Transverse colon (tissue), 4 donors: Measurements from ENCODE around the gene SMAD5. TPM values are rescaled to one million over a fixed set of nuclear protein-coding genes. Genes with fewer than 3 reads are reported as not detected.

Experiments
- DNase-seq: peaks from one replicate; pipeline ENCODE4 v3.0.0-alpha.2; 2019
- H3K27ac ChIP-seq, 4 donors: fragments of 200-600 bp; sonication (generic); 2 replicates each; pipeline ENCODE4 v1.5.1; 2016 to 2018; ENCODE audit warnings: inconsistent platforms in 4 of 4
- H3K27me3 ChIP-seq: fragments of 200-600 bp; sonication (generic); 2 replicates; pipeline ENCODE4 v1.5.1; 2017; ENCODE audit warnings: inconsistent platforms
- H3K36me3 ChIP-seq, 4 donors: fragments of 200-600 bp; sonication (generic); 2 replicates each; pipeline ENCODE4 v1.5.1; 2017 to 2019; ENCODE audit warnings: inconsistent platforms in 4 of 4
- H3K4me1 ChIP-seq, 4 donors: fragments of 200-600 bp; sonication (generic); 2 replicates each; pipeline ENCODE4 v1.5.1; 2017 to 2020; ENCODE audit warnings: inconsistent platforms in 4 of 4
- H3K4me3 ChIP-seq, 4 donors: fragments of 200-600 bp; sonication (generic); 1 replicate in 1 of 4; 2 replicates in 3 of 4; pipeline versions ENCODE4 v1.5.1 to v1.6.1; 2017 to 2019; ENCODE audit warnings: inconsistent platforms in 4 of 4
- H3K9me3 ChIP-seq, 2 donors: fragments of 200-600 bp; sonication (generic); 2 replicates each; pipeline ENCODE4 v1.5.1; 2017 to 2019; ENCODE audit warnings: inconsistent platforms in 2 of 2
- EP300 ChIP-seq: sonication (generic); formaldehyde crosslinking; IDR thresholded peaks from one replicate; pipeline ENCODE4 v1.6.1; 2017; ENCODE audit warnings: antibody characterized with exemption, low read depth
- POLR2A ChIP-seq: fragments of 450-650 bp; IDR thresholded peaks from one replicate; pipeline ENCODE4 v1.6.1; 2016; ENCODE audit warnings: antibody characterized with exemption, mild to moderate bottlenecking, moderate library complexity
- POLR2AphosphoS5 ChIP-seq, 3 donors: sonication (generic); formaldehyde crosslinking; IDR thresholded peaks; one replicate each; pipeline ENCODE4 v1.6.1; 2016; ENCODE audit warnings: antibody characterized with exemption in 3 of 3
- WGBS, 2 donors: methylation state at CpG; one replicate each; pipeline ENCODE4 v1.1.5; 2018; ENCODE audit warnings: low coverage in 1 of 2; 5-methylcytosine and 5-hydroxymethylcytosine counted together
- in situ Hi-C, 4 donors: fragments of 200-750 bp; cut with MboI; loops; one replicate each; pipeline versions ENCODE4 v1.15.0 to v1.15.1; 2017; ENCODE audit warnings: low sequenced_read_pairs in 3 of 4, low pct_ligation_motif_present in 1 of 4, low pct_unique_long_range_greater_than_20kb in 1 of 4
- intact Hi-C: fragments of 100-400 bp; cut with DNase I; formaldehyde crosslinking; loops from one replicate; pipeline ENCODE4 v1.15.1; 2023; ENCODE audit warnings: low total_unique reads
- small RNA-seq, 4 donors: library from RNA; depleted of rRNA; stranded (forward); fragments of <200 nt; gene quantifications; one replicate each; pipeline ENCODE3, GENCODE V24; 2016
- total RNA-seq, 4 donors: library from RNA; depleted of rRNA; stranded (reverse); fragments of >200 nt; gene quantifications; one replicate each; pipeline ENCODE4 v1.1.0, GENCODE V29; 2016
- TF ChIP-seq, protein P1 (sequence below), 5 experiments: fragments of 200-600 bp in 3 of 5; fragments of 450-650 bp in 2 of 5; sonication (generic) in 3 of 5; IDR thresholded peaks; 1 replicate in 2 of 5; 2 replicates in 3 of 5; pipeline ENCODE4 v1.5.1; 2016 to 2017; ENCODE audit warnings: antibody characterized with exemption in 5 of 5, inconsistent platforms in 3 of 5, mild to moderate bottlenecking in 2 of 5, moderate library complexity in 1 of 5

SMAD5 gene
- total RNA-seq, 4 donors from 2014 or later = 14.2 to 272 (median 32.7) TPM

DNA sequence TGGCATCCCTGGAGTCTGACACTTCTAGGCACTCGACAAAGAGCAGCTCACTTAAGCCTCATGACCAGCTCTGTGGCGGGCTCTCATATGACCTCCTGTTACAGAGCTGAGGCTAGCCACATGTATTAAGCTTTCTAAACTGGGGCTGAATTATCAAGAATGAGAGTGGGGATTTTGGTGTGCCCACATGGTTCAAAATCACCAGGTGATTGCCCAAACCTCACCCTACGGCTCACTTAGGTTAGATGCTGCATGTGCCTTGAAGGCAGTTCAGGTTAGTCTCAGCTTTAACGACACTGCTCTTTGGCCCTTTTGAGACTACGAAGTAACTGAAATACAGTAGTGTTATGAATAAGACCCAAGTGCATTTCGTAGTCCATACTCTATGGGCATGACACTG is 99.7 kb downstream of the SMAD5 start:
- Histone ChIP-seq H3K4me3 (no peak overlapping the region), H3K36me3 (no peaks in the 10 kb centered on the region), H3K27me3 (no peaks in the 10 kb centered on the region), H3K4me1 (no peaks in the 10 kb centered on the region), H3K9me3 (no peaks in the 10 kb centered on the region), H3K27ac (no peak overlapping the region)
- WGBS, 2 donors = 67 to 81% methylated on average over 1 to 6 of the region's 6 CpGs
- TF ChIP-seq, protein P1, sequence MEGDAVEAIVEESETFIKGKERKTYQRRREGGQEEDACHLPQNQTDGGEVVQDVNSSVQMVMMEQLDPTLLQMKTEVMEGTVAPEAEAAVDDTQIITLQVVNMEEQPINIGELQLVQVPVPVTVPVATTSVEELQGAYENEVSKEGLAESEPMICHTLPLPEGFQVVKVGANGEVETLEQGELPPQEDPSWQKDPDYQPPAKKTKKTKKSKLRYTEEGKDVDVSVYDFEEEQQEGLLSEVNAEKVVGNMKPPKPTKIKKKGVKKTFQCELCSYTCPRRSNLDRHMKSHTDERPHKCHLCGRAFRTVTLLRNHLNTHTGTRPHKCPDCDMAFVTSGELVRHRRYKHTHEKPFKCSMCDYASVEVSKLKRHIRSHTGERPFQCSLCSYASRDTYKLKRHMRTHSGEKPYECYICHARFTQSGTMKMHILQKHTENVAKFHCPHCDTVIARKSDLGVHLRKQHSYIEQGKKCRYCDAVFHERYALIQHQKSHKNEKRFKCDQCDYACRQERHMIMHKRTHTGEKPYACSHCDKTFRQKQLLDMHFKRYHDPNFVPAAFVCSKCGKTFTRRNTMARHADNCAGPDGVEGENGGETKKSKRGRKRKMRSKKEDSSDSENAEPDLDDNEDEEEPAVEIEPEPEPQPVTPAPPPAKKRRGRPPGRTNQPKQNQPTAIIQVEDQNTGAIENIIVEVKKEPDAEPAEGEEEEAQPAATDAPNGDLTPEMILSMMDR (IDR thresholded peaks at IDR 0.05) = no peak
- TF ChIP-seq EP300 (no peak), POLR2AphosphoS5 (IDR thresholded peaks at IDR 0.05) (no peak), POLR2A (no peak)
- in situ Hi-C loops (no loop called here), intact Hi-C loops (no loop called here)
- DNase-seq = no peak

Small RNA genes within 50 kb of the gene (small RNA-seq; reads per million reads assigned to genes)
- 0 reads per million in 4 donors for gene RF02173
- 0 reads per million in 4 donors for gene RF02175
- 0 reads per million in 4 donors for gene RF02176

Other genes starting within 250 kb of the SMAD5 start
- not detected for gene IL9, start 237.0 kb upstream of the SMAD5 start, total RNA-seq
- not detected for gene LECT2, start 177.9 kb upstream of the SMAD5 start, total RNA-seq
- 10 to 100 TPM; 22.4 to 79.6 (median 29.8) TPM for gene TGFBI, start 103.9 kb upstream of the SMAD5 start, total RNA-seq
- 10 to 100 TPM in 3 of 4 donors, 1 to 10 TPM in 1; 6.4 to 21.6 (median 13.5) TPM for gene SMIM32, start 60.3 kb downstream of the SMAD5 start, total RNA-seq
- gene TRPC7, start 232.7 kb downstream of the SMAD5 start, total RNA-seq = not detected